Keratinocyte (primary cell): ENCODE measurements around the gene PNMA6F. TPM values are rescaled to one million over a fixed set of nuclear protein-coding genes. Genes with fewer than 3 reads are reported as not detected.
A peak's percentile ranks its signal among the peaks of the same experiment; 100 is the strongest.

Experiments used
- DNase-seq: peaks from one replicate; pipeline ENCODE4 v3.0.0-alpha.2; 2011; ENCODE audit warnings: low read depth, missing footprints, low spot score
- FAIRE-seq: peaks from 2 replicates; lab custom pipeline; 2011; peaks lifted over from hg19 to GRCh38; lab: Jason Lieb, UNC
- H2AFZ ChIP-seq: 2 replicates; pipeline ENCODE4 v1.6.0; 2012; ENCODE audit warnings: low read length, control low read depth, inconsistent platforms; ENCODE audit not compliant: control insufficient read depth
- H3K27ac ChIP-seq: 2 replicates; pipeline ENCODE4 v1.5.1; 2011; ENCODE audit warnings: low read length; ENCODE audit not compliant: control insufficient read depth, insufficient read depth
- H3K27me3 ChIP-seq: 3 replicates; pipeline ENCODE4 v1.6.0; 2011; ENCODE audit warnings: low read length; ENCODE audit not compliant: control insufficient read depth, insufficient read depth; ENCODE audit errors: extremely low read depth
- H3K36me3 ChIP-seq, 2 experiments: 2 replicates in 1 of 2; 3 replicates in 1 of 2; pipeline ENCODE4 v1.5.1; 2011; ENCODE audit warnings: low read length in 2 of 2, mild to moderate bottlenecking in 1 of 2; ENCODE audit not compliant: control insufficient read depth in 2 of 2, insufficient read depth in 2 of 2; ENCODE audit errors: extremely low read depth in 1 of 2
- H3K4me1 ChIP-seq: 3 replicates; pipeline ENCODE4 v1.5.1; 2011; ENCODE audit warnings: low read length; ENCODE audit not compliant: control insufficient read depth, insufficient read depth; ENCODE audit errors: extremely low read depth
- H3K4me2 ChIP-seq: 3 replicates; pipeline ENCODE4 v1.6.0; 2011; ENCODE audit warnings: low read depth, low read length; ENCODE audit not compliant: control insufficient read depth, insufficient read depth; ENCODE audit errors: extremely low read depth
- H3K4me3 ChIP-seq, 3 experiments: fragments of 200-600 bp in 1 of 3; sonication (generic) in 1 of 3; 2 replicates in 2 of 3; 3 replicates in 1 of 3; pipeline ENCODE4 v1.5.1; 2011 to 2016; ENCODE audit warnings: low read length in 3 of 3, mild to moderate bottlenecking in 3 of 3, control low read depth in 2 of 3, inconsistent platforms in 1 of 3, low read depth in 1 of 3, mixed read lengths in 1 of 3, mixed run types in 1 of 3, moderate library complexity in 1 of 3; ENCODE audit not compliant: control insufficient read depth in 2 of 3, insufficient read depth in 2 of 3; ENCODE audit errors: extremely low read depth in 1 of 3
- H3K79me2 ChIP-seq: 2 replicates; pipeline ENCODE4 v1.6.0; 2012; ENCODE audit warnings: low read length; ENCODE audit not compliant: control insufficient read depth, insufficient read depth
- H3K9ac ChIP-seq: 3 replicates; pipeline ENCODE4 v1.6.0; 2011; ENCODE audit warnings: low read length; ENCODE audit not compliant: control insufficient read depth, insufficient read depth; ENCODE audit errors: extremely low read depth
- H3K9me1 ChIP-seq: 3 replicates; pipeline ENCODE4 v1.6.0; 2011; ENCODE audit warnings: low read length; ENCODE audit not compliant: control insufficient read depth, insufficient read depth; ENCODE audit errors: extremely low read depth
- H3K9me3 ChIP-seq: 2 replicates; pipeline ENCODE4 v1.5.1; 2012; ENCODE audit warnings: low read depth, low read length; ENCODE audit not compliant: control insufficient read depth
- H4K20me1 ChIP-seq: 3 replicates; pipeline ENCODE4 v1.6.0; 2011; ENCODE audit warnings: low read length; ENCODE audit not compliant: control insufficient read depth, insufficient read depth; ENCODE audit errors: extremely low read depth
- CTCF ChIP-seq, 3 experiments: IDR thresholded peaks in 1 of 3; conservative IDR thresholded peaks in 1 of 3; optimal IDR thresholded peaks in 1 of 3; 2 replicates in 2 of 3; 3 replicates in 1 of 3; pipeline versions ENCODE3 to v1.5.1; 2011; ENCODE audit warnings: low read length in 3 of 3, mild to moderate bottlenecking in 3 of 3, moderate library complexity in 2 of 3, control low read depth in 1 of 3, inconsistent platforms in 1 of 3; ENCODE audit not compliant: insufficient read depth in 2 of 3; ENCODE audit errors: extremely low read depth in 1 of 3
- EZH2 ChIP-seq: IDR thresholded peaks from one replicate; pipeline ENCODE4 v1.6.1; 2012; ENCODE audit warnings: inconsistent platforms, mild to moderate bottlenecking, low read length, moderate library complexity
- dilution Hi-C: fragments of 300-500 bp; cut with MboI; formaldehyde crosslinking; loops from one replicate; pipeline ENCODE4 v1.7.0; 2020; ENCODE audit warnings: low sequenced_read_pairs; ENCODE audit not compliant: extremely low pct_ligation_motif_present
- polyA plus RNA-seq, 5 experiments: library from polyadenylated mRNA; depleted of rRNA in 3 of 5; stranded (reverse) in 3 of 5; stranded (forward) in 1 of 5; unstranded in 1 of 5; fragments of >200 nt; gene quantifications; 1 replicate in 1 of 5; 2 replicates in 3 of 5; 3 replicates in 1 of 5; pipeline versions ENCODE4 v1.2.1 to v1.2.3, GENCODE V29; 2011 to 2012; ENCODE audit warnings: missing spikeins in 2 of 5, low read depth in 1 of 5, low replicate concordance in 1 of 5

PNMA6F gene
- polyA plus RNA-seq, 1 donor (not counting 4 experiments of a cell fraction or from before 2014, with no cell fraction given), result not detected

GRCh38 chrX:153333821-153334653 lies 12.5 kb upstream of the PNMA6F start, which contains the start of gene ZNF275:
Gene ZNF275, plus strand, starts transcription at chrX:153334153. Its CDS starts 2,527 bp downstream, at chrX:153336680.
- Histone ChIP-seq H3K9me3 (no peaks in the 10 kb centered on the region), H3K4me3 (peak within 1 kb of the TSS; percentile 61 to 68 (median 63)), H3K27ac (no peak within 1 kb of the TSS), H3K27me3 (no peaks in the 10 kb centered on the region), H3K36me3 (no peaks in the 10 kb centered on the region), H3K4me1 (no peaks in the 10 kb centered on the region), H3K9me1 (no peaks in the 10 kb centered on the region), H3K79me2 (no peaks in the 10 kb centered on the region), H3K9ac (peak within 1 kb of the TSS; percentile 68), H4K20me1 (no peaks in the 10 kb centered on the region), H2AFZ (peak within 1 kb of the TSS; percentile 83), H3K4me2 (peak within 1 kb of the TSS; percentile 79)
- TF ChIP-seq CTCF (optimal IDR thresholded peaks at IDR 0.05 in 1 of 3, IDR thresholded peaks at IDR 0.05 in 1 of 3, conservative IDR thresholded peaks at IDR 0.05 in 1 of 3; ENCODE audit: extremely low read depth in 1 of 3, insufficient read depth in 2 of 3, low read length in 3 of 3), result no peak
- no peak for TF ChIP-seq EZH2
- FAIRE-seq (no peak), DNase-seq (peak; percentile 32)
- dilution Hi-C loops, result no loop called here

GRCh38 chrX:153333266-153333665 lies 11.7 kb upstream of the PNMA6F start:
- H3K9me3 ChIP-seq, result peaks cover 3% of the 10 kb centered on the region
- dilution Hi-C loops, result no loop called here
- no peaks in the 10 kb centered on the region for H4K20me1 ChIP-seq
- H3K9me1 ChIP-seq, result no peaks in the 10 kb centered on the region
- peak overlapping the region in 2 of 3 experiments; percentile 48 to 68 for H3K4me3 ChIP-seq
- FAIRE-seq (no peak), DNase-seq (no peak)
- peak overlapping the region; percentile 79 for H3K4me2 ChIP-seq
- H3K4me1 ChIP-seq, result no peaks in the 10 kb centered on the region
- H3K9ac ChIP-seq, result no peak overlapping the region
- H3K27me3 ChIP-seq, result no peaks in the 10 kb centered on the region
- no peak for TF ChIP-seq CTCF (optimal IDR thresholded peaks at IDR 0.05 in 1 of 3, IDR thresholded peaks at IDR 0.05 in 1 of 3, conservative IDR thresholded peaks at IDR 0.05 in 1 of 3; ENCODE audit: extremely low read depth in 1 of 3, insufficient read depth in 2 of 3, low read length in 3 of 3)
- TF ChIP-seq EZH2, result no peak
- no peaks in the 10 kb centered on the region for H3K79me2 ChIP-seq
- H3K36me3 ChIP-seq, result no peaks in the 10 kb centered on the region
- no peak overlapping the region for H3K27ac ChIP-seq
- H2AFZ ChIP-seq, result no peak overlapping the region
